ENCODE results near the gene CD274. TPM values are rescaled to one million over a fixed set of nuclear protein-coding genes. Genes with fewer than 3 reads are reported as not detected.

The CD274 gene
- total RNA-seq, 1 donor from 2014 or later = not detected

- no peaks in the 10 kb centered on the region for H3K4me1 Mint-ChIP-seq (ENCODE audit: low read depth, unreplicated experiment)
- DNase-seq = no peak
- H3K9me3 Mint-ChIP-seq (ENCODE audit: unreplicated experiment) = no peaks in the 10 kb centered on the region
- H3K4me3 Mint-ChIP-seq (ENCODE audit: unreplicated experiment) = no peak overlapping the region
- no peaks in the 10 kb centered on the region for H3K36me3 Mint-ChIP-seq (ENCODE audit: unreplicated experiment)
- TF ChIP-seq, protein P1, sequence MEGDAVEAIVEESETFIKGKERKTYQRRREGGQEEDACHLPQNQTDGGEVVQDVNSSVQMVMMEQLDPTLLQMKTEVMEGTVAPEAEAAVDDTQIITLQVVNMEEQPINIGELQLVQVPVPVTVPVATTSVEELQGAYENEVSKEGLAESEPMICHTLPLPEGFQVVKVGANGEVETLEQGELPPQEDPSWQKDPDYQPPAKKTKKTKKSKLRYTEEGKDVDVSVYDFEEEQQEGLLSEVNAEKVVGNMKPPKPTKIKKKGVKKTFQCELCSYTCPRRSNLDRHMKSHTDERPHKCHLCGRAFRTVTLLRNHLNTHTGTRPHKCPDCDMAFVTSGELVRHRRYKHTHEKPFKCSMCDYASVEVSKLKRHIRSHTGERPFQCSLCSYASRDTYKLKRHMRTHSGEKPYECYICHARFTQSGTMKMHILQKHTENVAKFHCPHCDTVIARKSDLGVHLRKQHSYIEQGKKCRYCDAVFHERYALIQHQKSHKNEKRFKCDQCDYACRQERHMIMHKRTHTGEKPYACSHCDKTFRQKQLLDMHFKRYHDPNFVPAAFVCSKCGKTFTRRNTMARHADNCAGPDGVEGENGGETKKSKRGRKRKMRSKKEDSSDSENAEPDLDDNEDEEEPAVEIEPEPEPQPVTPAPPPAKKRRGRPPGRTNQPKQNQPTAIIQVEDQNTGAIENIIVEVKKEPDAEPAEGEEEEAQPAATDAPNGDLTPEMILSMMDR (IDR thresholded peaks at IDR 0.05; ENCODE audit: partially characterized antibody, unreplicated experiment) = no peak
- no peaks in the 10 kb centered on the region for H3K27me3 Mint-ChIP-seq (ENCODE audit: unreplicated experiment)
- no peak overlapping the region for H3K27ac Mint-ChIP-seq (ENCODE audit: unreplicated experiment)
Observed at GRCh38 chr9:5419987-5420386, 30.4 kb upstream of the CD274 start.

- no peaks in the 10 kb centered on the region for H3K9me3 Mint-ChIP-seq (ENCODE audit: unreplicated experiment)
- no peaks in the 10 kb centered on the region for H3K36me3 Mint-ChIP-seq (ENCODE audit: unreplicated experiment)
- no peaks in the 10 kb centered on the region for H3K27me3 Mint-ChIP-seq (ENCODE audit: unreplicated experiment)
- H3K4me3 Mint-ChIP-seq (ENCODE audit: unreplicated experiment) = no peak overlapping the region
- TF ChIP-seq, protein P1 (IDR thresholded peaks at IDR 0.05; ENCODE audit: partially characterized antibody, unreplicated experiment) = no peak
- no peak for DNase-seq
- no peaks in the 10 kb centered on the region for H3K4me1 Mint-ChIP-seq (ENCODE audit: low read depth, unreplicated experiment)
- H3K27ac Mint-ChIP-seq (ENCODE audit: unreplicated experiment) = no peak overlapping the region
Observed at GRCh38 chr9:5421163-5421562, 29.2 kb upstream of the CD274 start.

- H3K4me1 Mint-ChIP-seq (ENCODE audit: low read depth, unreplicated experiment) = no peaks in the 10 kb centered on the region
Observed at GRCh38 chr9:5422276-5422675, 28.1 kb upstream of the CD274 start.

GRCh38 chr9:5425006-5425628 is 25.2 kb upstream of the CD274 start:
- H3K27me3 Mint-ChIP-seq (ENCODE audit: unreplicated experiment) = no peaks in the 10 kb centered on the region

More at GRCh38 chr9:5422276-5422675, 28.1 kb upstream of the CD274 start:
- H3K27me3 Mint-ChIP-seq (ENCODE audit: unreplicated experiment) = no peaks in the 10 kb centered on the region
- no peak overlapping the region for H3K27ac Mint-ChIP-seq (ENCODE audit: unreplicated experiment)
- no peak overlapping the region for H3K4me3 Mint-ChIP-seq (ENCODE audit: unreplicated experiment)
- H3K9me3 Mint-ChIP-seq (ENCODE audit: unreplicated experiment) = no peaks in the 10 kb centered on the region
- TF ChIP-seq, protein P1 (IDR thresholded peaks at IDR 0.05; ENCODE audit: partially characterized antibody, unreplicated experiment) = no peak
- no peak for DNase-seq
- no peaks in the 10 kb centered on the region for H3K36me3 Mint-ChIP-seq (ENCODE audit: unreplicated experiment)

GRCh38 chr9:5427005-5427404 is 23.3 kb upstream of the CD274 start:
- TF ChIP-seq, protein P1 (IDR thresholded peaks at IDR 0.05; ENCODE audit: partially characterized antibody, unreplicated experiment) = no peak
- Mint-ChIP-seq H3K4me1 (ENCODE audit: low read depth, unreplicated experiment) (no peaks in the 10 kb centered on the region), H3K27ac (ENCODE audit: unreplicated experiment) (no peak overlapping the region), H3K27me3 (ENCODE audit: unreplicated experiment) (no peaks in the 10 kb centered on the region), H3K36me3 (ENCODE audit: unreplicated experiment) (peaks cover 5% of the 10 kb centered on the region), H3K9me3 (ENCODE audit: unreplicated experiment) (peaks cover 2% of the 10 kb centered on the region), H3K4me3 (ENCODE audit: unreplicated experiment) (no peak overlapping the region)
- no peak for DNase-seq

More at GRCh38 chr9:5425006-5425628, 25.2 kb upstream of the CD274 start:
- Mint-ChIP-seq H3K4me3 (ENCODE audit: unreplicated experiment) (no peak overlapping the region), H3K36me3 (ENCODE audit: unreplicated experiment) (no peaks in the 10 kb centered on the region), H3K27ac (ENCODE audit: unreplicated experiment) (no peak overlapping the region), H3K9me3 (ENCODE audit: unreplicated experiment) (no peaks in the 10 kb centered on the region), H3K4me1 (ENCODE audit: low read depth, unreplicated experiment) (no peaks in the 10 kb centered on the region)
- no peak for DNase-seq
- TF ChIP-seq, protein P1 (IDR thresholded peaks at IDR 0.05; ENCODE audit: partially characterized antibody, unreplicated experiment) = peak; percentile 69
